ENCODE results near the gene FAM177B.
A peak's percentile ranks its signal among the peaks of the same experiment; 100 is the strongest.

Gene FAM177B

GRCh38 chr1:222788402-222789156 is 51.6 kb downstream of the FAM177B start:
- DNase-seq: no peak

GRCh38 chr1:222790115-222790514 is 53.1 kb downstream of the FAM177B start:
- no peak for DNase-seq

- DNase-seq: peak; percentile 28
Observed at GRCh38 chr1:222790520-222790919, 53.5 kb downstream of the FAM177B start.

- no peak for DNase-seq
Observed at GRCh38 chr1:222791006-222791710, 54.2 kb downstream of the FAM177B start.

GRCh38 chr1:222792744-222793143 is 55.7 kb downstream of the FAM177B start:
- DNase-seq: peak; percentile 16

- no peak for DNase-seq
Observed at GRCh38 chr1:222794656-222795474, 57.9 kb downstream of the FAM177B start.

GRCh38 chr1:222798116-222798515 is 61.1 kb downstream of the FAM177B start:
- no peak for DNase-seq

GRCh38 chr1:222798975-222799374 is 62.0 kb downstream of the FAM177B start:
- DNase-seq: no peak

Measured in activated CD4-positive, alpha-beta T cell treated with anti-CD3 and anti-CD28 coated beads, Interleukin-2, amount 50 U/mL, for 16 hours (primary cell).